GM19463 (cell line): Measurements from ENCODE around the gene TBC1D32.

Experiments
- ATAC-seq: cut with Tn5 transposase; IDR thresholded peaks from one replicate; pipeline ENCODE4 v1.9.1; 2021; ENCODE audit warnings: mild to moderate bottlenecking, moderate library complexity; ENCODE audit not compliant: unreplicated experiment

The TBC1D32 gene

DNA sequence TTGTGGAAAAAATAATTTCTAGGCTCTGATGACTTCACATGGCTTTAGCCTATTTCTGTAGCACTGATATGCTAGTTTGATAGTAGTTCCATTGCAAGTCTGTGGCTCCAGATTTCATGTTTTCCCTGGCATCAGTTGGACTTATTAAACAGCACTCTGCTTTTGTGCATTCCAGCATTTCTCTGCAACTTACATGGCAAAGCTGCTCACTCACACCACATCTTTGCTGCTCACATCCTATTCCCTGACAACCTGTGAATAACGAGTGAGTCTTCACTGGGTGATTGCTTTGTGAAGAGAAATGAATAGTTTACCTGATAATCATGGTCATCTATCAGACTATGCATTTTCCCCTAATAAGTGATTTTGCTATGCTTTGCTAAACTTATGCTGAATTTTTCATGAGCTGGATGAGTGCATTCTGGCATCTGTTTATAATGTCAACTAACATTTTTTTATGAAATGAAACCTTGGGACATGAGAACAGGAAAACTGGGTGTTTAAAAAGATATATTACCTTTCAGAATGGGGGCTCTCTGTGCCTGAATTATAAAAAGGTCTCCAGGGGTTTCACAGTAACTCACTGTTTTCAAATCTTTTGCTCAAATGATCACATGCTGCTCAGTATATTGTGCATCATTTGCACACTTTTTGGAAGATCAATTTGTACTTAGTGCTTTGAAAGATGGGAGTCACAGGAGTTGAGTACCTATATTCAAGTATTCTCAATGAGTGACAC, 301.8 kb downstream of the TBC1D32 start:
- no peak for ATAC-seq
